H9 (cell line): ENCODE measurements around the gene RNF41. TPM values are rescaled to one million over a fixed set of nuclear protein-coding genes. Genes with fewer than 3 reads are reported as not detected.

Source experiments
- DNase-seq: peaks from one replicate; pipeline ENCODE4 v3.0.0-alpha.2; 2017
- H2AFZ ChIP-seq: one replicate; pipeline ENCODE4 v1.6.1; 2013; ENCODE audit warnings: mild to moderate bottlenecking, low read length, control low read depth, moderate library complexity
- H2AK5ac ChIP-seq: 2 replicates; pipeline ENCODE4 v1.6.1; 2013; ENCODE audit warnings: low read length, control low read depth, mixed read lengths; ENCODE audit not compliant: insufficient read length
- H2BK120ac ChIP-seq: one replicate; pipeline ENCODE4 v1.6.1; 2013; ENCODE audit warnings: low read depth, mild to moderate bottlenecking, low read length, control low read depth, inconsistent platforms; ENCODE audit not compliant: poor library complexity, severe bottlenecking
- H2BK12ac ChIP-seq: 2 replicates; pipeline ENCODE4 v1.6.1; 2013; ENCODE audit warnings: low read length, control low read depth, mixed read lengths, low read depth; ENCODE audit not compliant: insufficient read length
- H2BK15ac ChIP-seq: 2 replicates; pipeline ENCODE4 v1.6.1; 2013; ENCODE audit warnings: low read depth, low read length, control low read depth
- H2BK20ac ChIP-seq: one replicate; pipeline ENCODE4 v1.6.1; 2013; ENCODE audit warnings: low read depth, mild to moderate bottlenecking, low read length, control low read depth, inconsistent platforms; ENCODE audit not compliant: poor library complexity, severe bottlenecking
- H2BK5ac ChIP-seq: 2 replicates; pipeline ENCODE4 v1.6.1; 2013; ENCODE audit warnings: low read length, control low read depth, mixed read lengths; ENCODE audit not compliant: insufficient read length
- H3K14ac ChIP-seq: 2 replicates; pipeline ENCODE4 v1.6.1; 2013; ENCODE audit warnings: low read length, control low read depth; ENCODE audit not compliant: insufficient read depth
- H3K18ac ChIP-seq: 2 replicates; pipeline ENCODE4 v1.6.1; 2013; ENCODE audit warnings: low read depth, mild to moderate bottlenecking, mixed read lengths, low read length, control low read depth; ENCODE audit not compliant: insufficient read length
- H3K23ac ChIP-seq: 2 replicates; pipeline ENCODE4 v1.6.1; 2013; ENCODE audit warnings: low read length, control low read depth, mixed read lengths, low read depth; ENCODE audit not compliant: insufficient read length
- H3K23me2 ChIP-seq: 2 replicates; pipeline ENCODE4 v1.6.1; 2013; ENCODE audit warnings: low read depth, mild to moderate bottlenecking, mixed read lengths, low read length, control low read depth; ENCODE audit not compliant: insufficient read length, poor library complexity, severe bottlenecking
- H3K27ac ChIP-seq: 2 replicates; pipeline ENCODE4 v1.5.1; 2013; ENCODE audit warnings: low read length, control low read depth, mixed read lengths, low read depth; ENCODE audit not compliant: insufficient read length
- H3K27me3 ChIP-seq: 2 replicates; pipeline ENCODE4 v1.6.1; 2013; ENCODE audit warnings: low read length, control low read depth, inconsistent platforms; ENCODE audit not compliant: insufficient read depth
- H3K4ac ChIP-seq: 2 replicates; pipeline ENCODE4 v1.6.1; 2013; ENCODE audit warnings: low read depth, mild to moderate bottlenecking, control low read depth, inconsistent platforms, low read length, moderate library complexity
- H3K4me1 ChIP-seq: 2 replicates; pipeline ENCODE4 v1.6.1; 2013; ENCODE audit warnings: low read length, control low read depth, inconsistent platforms; ENCODE audit not compliant: insufficient read depth
- H3K4me2 ChIP-seq: 2 replicates; pipeline ENCODE4 v1.6.1; 2013; ENCODE audit warnings: low read length, control low read depth, mixed read lengths; ENCODE audit not compliant: insufficient read length, insufficient read depth
- H3K56ac ChIP-seq: 2 replicates; pipeline ENCODE4 v1.6.1; 2013; ENCODE audit warnings: low read depth, mild to moderate bottlenecking, mixed read lengths, low read length, control low read depth; ENCODE audit not compliant: insufficient read length
- H3K79me1 ChIP-seq: 2 replicates; pipeline ENCODE4 v1.6.1; 2013; ENCODE audit warnings: low read depth, mild to moderate bottlenecking, moderate library complexity, low read length, control low read depth, inconsistent platforms; ENCODE audit not compliant: insufficient read depth, poor library complexity, severe bottlenecking
- H3K79me2 ChIP-seq: 2 replicates; pipeline ENCODE4 v1.6.1; 2013; ENCODE audit warnings: low read length, control low read depth, inconsistent platforms; ENCODE audit not compliant: insufficient read depth
- H3K9ac ChIP-seq: 2 replicates; pipeline ENCODE4 v1.6.1; 2013; ENCODE audit warnings: low read length, control low read depth, mixed read lengths; ENCODE audit not compliant: insufficient read length; ENCODE audit errors: extremely low read depth
- H3K9me3 ChIP-seq: one replicate; pipeline ENCODE4 v1.6.1; 2013; ENCODE audit warnings: low read depth, low read length, inconsistent platforms; ENCODE audit not compliant: control insufficient read depth
- H3T11ph ChIP-seq: one replicate; pipeline ENCODE4 v1.6.1; 2013; ENCODE audit warnings: mild to moderate bottlenecking, low read length, control low read depth, inconsistent platforms
- H4K20me1 ChIP-seq: one replicate; pipeline ENCODE4 v1.6.1; 2013; ENCODE audit not compliant: control insufficient read depth, insufficient read length, insufficient read depth
- H4K5ac ChIP-seq: 2 replicates; pipeline ENCODE4 v1.6.1; 2013; ENCODE audit warnings: low read depth, mild to moderate bottlenecking, mixed read lengths, low read length, control low read depth; ENCODE audit not compliant: insufficient read length
- H4K8ac ChIP-seq: replicated peaks from 2 replicates; pipeline ENCODE4 v1.6.1; 2013; ENCODE audit warnings: low read length, control low read depth, mixed read lengths, low read depth; ENCODE audit not compliant: insufficient read length
- H4K91ac ChIP-seq: 2 replicates; pipeline ENCODE4 v1.6.1; 2013; ENCODE audit warnings: low read depth, mild to moderate bottlenecking, moderate library complexity, mixed read lengths, low read length, control low read depth; ENCODE audit not compliant: insufficient read length
- H3K27ac Mint-ChIP-seq, 3 experiments: 2 replicates in 2 of 3; 3 replicates in 1 of 3; pipeline ENCODE4 v1.8.0; 2020 to 2021; ENCODE audit warnings: mixed read lengths in 3 of 3, mild to moderate bottlenecking in 1 of 3, moderate library complexity in 1 of 3
- H3K27me3 Mint-ChIP-seq: 2 replicates; pipeline ENCODE4 v1.8.0; 2021; ENCODE audit warnings: low read depth, mild to moderate bottlenecking, moderate library complexity, mixed read lengths
- H3K36me3 Mint-ChIP-seq, 3 experiments: 2 replicates in 2 of 3; 3 replicates in 1 of 3; pipeline ENCODE4 v1.8.0; 2020 to 2021; ENCODE audit warnings: low read depth in 3 of 3, mixed read lengths in 3 of 3; ENCODE audit not compliant: insufficient read depth in 1 of 3
- H3K4me1 Mint-ChIP-seq, 2 experiments: 2 replicates each; pipeline ENCODE4 v1.8.0; 2020; ENCODE audit warnings: mixed read lengths in 2 of 2
- H3K4me3 Mint-ChIP-seq, 2 experiments: 2 replicates in 1 of 2; 3 replicates in 1 of 2; pipeline ENCODE4 v1.8.0; 2020 to 2021; ENCODE audit warnings: mild to moderate bottlenecking in 2 of 2, mixed read lengths in 2 of 2, moderate library complexity in 1 of 2
- H3K9me3 Mint-ChIP-seq, 2 experiments: 2 replicates in 1 of 2; 3 replicates in 1 of 2; pipeline ENCODE4 v1.8.0; 2020; ENCODE audit warnings: mild to moderate bottlenecking in 2 of 2, mixed read lengths in 2 of 2, moderate library complexity in 1 of 2
- WGBS: extraction: QIAGEN DNeasy Blood & Tissue Kit; methylation state at CpG from one replicate; pipeline ENCODE4 v1.1.7; 2013; ENCODE audit warnings: missing lambda C conversion rate, low lambda C conversion rate, mixed read lengths; ENCODE audit not compliant: insufficient read length; ENCODE audit errors: extremely low coverage; 5-methylcytosine and 5-hydroxymethylcytosine counted together
- total RNA-seq: library from RNA; stranded (reverse); gene quantifications from 2 replicates; pipeline ENCODE4 v1.2.1, GENCODE V29; 2021
- TF ChIP-seq, protein P1 (sequence below): fragments of 200-600 bp; sonication (generic); conservative IDR thresholded peaks from 3 replicates; pipeline ENCODE4 v1.8.0; 2021; ENCODE audit warnings: antibody characterized with exemption, mild to moderate bottlenecking

RNF41 gene
- total RNA-seq, 1 experiment from 2014 or later = 60.8 TPM

- H3K4ac ChIP-seq = no peak overlapping the region
- no CpG with 5 or more reads among the region's 3 CpGs for WGBS
- H2BK5ac ChIP-seq = no peak overlapping the region
- TF ChIP-seq, protein P1, sequence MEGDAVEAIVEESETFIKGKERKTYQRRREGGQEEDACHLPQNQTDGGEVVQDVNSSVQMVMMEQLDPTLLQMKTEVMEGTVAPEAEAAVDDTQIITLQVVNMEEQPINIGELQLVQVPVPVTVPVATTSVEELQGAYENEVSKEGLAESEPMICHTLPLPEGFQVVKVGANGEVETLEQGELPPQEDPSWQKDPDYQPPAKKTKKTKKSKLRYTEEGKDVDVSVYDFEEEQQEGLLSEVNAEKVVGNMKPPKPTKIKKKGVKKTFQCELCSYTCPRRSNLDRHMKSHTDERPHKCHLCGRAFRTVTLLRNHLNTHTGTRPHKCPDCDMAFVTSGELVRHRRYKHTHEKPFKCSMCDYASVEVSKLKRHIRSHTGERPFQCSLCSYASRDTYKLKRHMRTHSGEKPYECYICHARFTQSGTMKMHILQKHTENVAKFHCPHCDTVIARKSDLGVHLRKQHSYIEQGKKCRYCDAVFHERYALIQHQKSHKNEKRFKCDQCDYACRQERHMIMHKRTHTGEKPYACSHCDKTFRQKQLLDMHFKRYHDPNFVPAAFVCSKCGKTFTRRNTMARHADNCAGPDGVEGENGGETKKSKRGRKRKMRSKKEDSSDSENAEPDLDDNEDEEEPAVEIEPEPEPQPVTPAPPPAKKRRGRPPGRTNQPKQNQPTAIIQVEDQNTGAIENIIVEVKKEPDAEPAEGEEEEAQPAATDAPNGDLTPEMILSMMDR = no peak
- Mint-ChIP-seq H3K27ac (peak overlapping the region in 1 of 3 experiments; percentile 9; a peak in 1 of 7 replicates), H3K9me3 (no peaks in the 10 kb centered on the region; a peak in 1 of 5 replicates), H3K27me3 (peaks cover 2% of the 10 kb centered on the region; the same call in 1 of the 2 replicates), H3K4me3 (no peak overlapping the region), H3K36me3 (peaks cover 4 to 8% (median 8%) of the 10 kb centered on the region in 3 experiments; a peak in 6 of 7 replicates), H3K4me1 (peaks cover 20 to 23% of the 10 kb centered on the region in 2 experiments)
- H3K79me1 ChIP-seq = no peaks in the 10 kb centered on the region
- H3K79me2 ChIP-seq = no peaks in the 10 kb centered on the region
- H3K27ac ChIP-seq = no peak overlapping the region
- no peak overlapping the region for H3K14ac ChIP-seq
- H3T11ph ChIP-seq = no peak overlapping the region
- no peak overlapping the region for H3K23ac ChIP-seq
- no peak overlapping the region for H3K9ac ChIP-seq
- no peak overlapping the region for H2BK20ac ChIP-seq
- no peaks in the 10 kb centered on the region for H3K4me1 ChIP-seq
- H3K23me2 ChIP-seq = no peaks in the 10 kb centered on the region
- no peak overlapping the region for H2BK12ac ChIP-seq
- no peak overlapping the region for H3K18ac ChIP-seq
- H4K8ac ChIP-seq = no peak overlapping the region
- no peak overlapping the region for H2BK120ac ChIP-seq
- H3K9me3 ChIP-seq = no peaks in the 10 kb centered on the region
- DNase-seq = no peak
- H4K91ac ChIP-seq = no peak overlapping the region
- no peaks in the 10 kb centered on the region for H3K27me3 ChIP-seq
- H2AFZ ChIP-seq = no peak overlapping the region
- no peak overlapping the region for H3K4me2 ChIP-seq
- no peak overlapping the region for H3K56ac ChIP-seq
- no peaks in the 10 kb centered on the region for H4K20me1 ChIP-seq
- H2BK15ac ChIP-seq = no peak overlapping the region
- H4K5ac ChIP-seq = no peak overlapping the region
- H2AK5ac ChIP-seq = no peak overlapping the region
Observed at GRCh38 chr12:56260921-56261320, 39.2 kb upstream of the RNF41 start.
